Common myeloid progenitor, CD34-positive (primary cell): ENCODE data around the gene USF1.
"Not testable (repeated sequence)": the region's sequence is repeated elsewhere in the genome, so short reads cannot be mapped to it uniquely, and the experiment has no call there.

Source experiments
- CTCF ChIA-PET: fragments of 350-600 bp; sonication (Branson Sonifier 250); formaldehyde crosslinking; loops from one replicate; lab custom pipeline; 2021; ENCODE audit warnings: antibody characterized with exemption; lab: Charles Lee
- POLR2A ChIA-PET: fragments of 350-600 bp; sonication (Branson Sonifier 250); formaldehyde crosslinking; loops from one replicate; lab custom pipeline; 2021; ENCODE audit warnings: antibody characterized with exemption; lab: Charles Lee
- DNase-seq, 3 donors: peaks; one replicate each; pipeline versions ENCODE4 v3.0.0 to v3.0.0-alpha.2; 2013
- H3K27ac ChIP-seq, 2 experiments: 1 replicate in 1 of 2; 2 replicates in 1 of 2; pipeline ENCODE4 v1.7.0; 2013; ENCODE audit warnings: inconsistent platforms in 2 of 2, low read length in 2 of 2, mild to moderate bottlenecking in 2 of 2, low read depth in 1 of 2, moderate library complexity in 1 of 2; ENCODE audit not compliant: severe bottlenecking in 2 of 2, insufficient read depth in 1 of 2, poor library complexity in 1 of 2
- H3K27me3 ChIP-seq, 5 experiments: replicated peaks in 2 of 5; 1 replicate in 3 of 5; 2 replicates in 2 of 5; pipeline versions ENCODE4 v1.6.1 to v1.7.0; 2013; ENCODE audit warnings: low read length in 4 of 5, mild to moderate bottlenecking in 2 of 5, moderate library complexity in 2 of 5, inconsistent platforms in 1 of 5; ENCODE audit not compliant: insufficient read depth in 5 of 5, control insufficient read depth in 4 of 5
- H3K36me3 ChIP-seq, 4 experiments: 1 replicate in 2 of 4; 2 replicates in 2 of 4; pipeline versions ENCODE4 v1.6.1 to v1.7.0; 2013; ENCODE audit warnings: low read length in 3 of 4, control low read depth in 1 of 4, mild to moderate bottlenecking in 1 of 4; ENCODE audit not compliant: control insufficient read depth in 4 of 4, insufficient read depth in 4 of 4
- H3K4me1 ChIP-seq, 4 experiments: 1 replicate in 3 of 4; 2 replicates in 1 of 4; pipeline versions ENCODE4 v1.6.1 to v1.7.1; 2013; ENCODE audit warnings: low read length in 3 of 4, mild to moderate bottlenecking in 3 of 4, control low read depth in 1 of 4, inconsistent platforms in 1 of 4, moderate library complexity in 1 of 4; ENCODE audit not compliant: control insufficient read depth in 4 of 4, insufficient read depth in 4 of 4; ENCODE audit errors: control extremely low read depth in 1 of 4
- H3K4me3 ChIP-seq, 7 experiments: 1 replicate in 4 of 7; 2 replicates in 3 of 7; pipeline versions ENCODE4 v1.5.1 to v1.7.0; 2013; ENCODE audit warnings: mild to moderate bottlenecking in 7 of 7, low read length in 6 of 7, moderate library complexity in 6 of 7, inconsistent platforms in 2 of 7, low read depth in 2 of 7, control low read depth in 1 of 7; ENCODE audit not compliant: insufficient read depth in 4 of 7, control insufficient read depth in 1 of 7; ENCODE audit errors: extremely low read depth in 1 of 7
- H3K9me3 ChIP-seq, 5 experiments: 1 replicate in 4 of 5; 2 replicates in 1 of 5; pipeline versions ENCODE4 v1.6.1 to v1.7.1; 2013; ENCODE audit warnings: low read length in 4 of 5, mild to moderate bottlenecking in 2 of 5, inconsistent platforms in 1 of 5, low read depth in 1 of 5, moderate library complexity in 1 of 5; ENCODE audit not compliant: control insufficient read depth in 4 of 5, insufficient read depth in 2 of 5; ENCODE audit errors: control extremely low read depth in 1 of 5
- WGBS: methylation state at CpG from one replicate; pipeline ENCODE4 v1.1.5; 2013; ENCODE audit not compliant: insufficient coverage; 5-methylcytosine and 5-hydroxymethylcytosine counted together

Gene USF1

GRCh38 chr1:161065681-161066080, 19.9 kb upstream of the USF1 start:
- Histone ChIP-seq H3K4me1 (peaks cover 13 to 43% (median 42%) of the 10 kb centered on the region in 4 experiments), H3K36me3 (peaks cover 4 to 20% (median 11%) of the 10 kb centered on the region in 4 experiments)
- H3K4me3 ChIP-seq, DNase-seq, POLR2A ChIA-PET, H3K9me3 ChIP-seq, H3K27me3 ChIP-seq, H3K27ac ChIP-seq: not testable (repeated sequence)
- WGBS, result 100% methylated on average over 3 of the region's 7 CpGs
- CTCF ChIA-PET, result interaction anchor here (1.1 to 13.6 kb wide), 2 partner anchors 9 to 23 kb away, joined by 3 to 166 read pairs; partner anchors contain the start of genes TSTD1 and USF1

GRCh38 chr1:161063936-161064335, 18.2 kb upstream of the USF1 start:
- peaks cover 9 to 26% (median 24%) of the 10 kb centered on the region in 4 experiments for H3K4me1 ChIP-seq
- WGBS, result 95% methylated on average over 5 of the region's 6 CpGs
- H3K4me3 ChIP-seq, POLR2A ChIA-PET, H3K27ac ChIP-seq, H3K9me3 ChIP-seq, H3K27me3 ChIP-seq, DNase-seq: not testable (repeated sequence)
- CTCF ChIA-PET, result interaction anchor here (13.6 kb wide), 1 partner anchor 21 kb away, joined by 166 read pairs; the partner anchor contains the start of genes TSTD1 and USF1
- H3K36me3 ChIP-seq, result peaks cover 9 to 29% (median 19%) of the 10 kb centered on the region in 4 experiments

GRCh38 chr1:161061419-161061818, 15.6 kb upstream of the USF1 start:
- H3K27me3 ChIP-seq, result no peaks in the 10 kb centered on the region
- no peak overlapping the region for H3K4me3 ChIP-seq
- no peak for DNase-seq
- peaks cover 9 to 38% (median 26%) of the 10 kb centered on the region in 4 experiments for H3K36me3 ChIP-seq
- no CpG with 5 or more reads among the region's 4 CpGs for WGBS
- peaks cover 0 to 3% (median 2%) of the 10 kb centered on the region in 4 experiments for H3K4me1 ChIP-seq
- H3K9me3 ChIP-seq, result no peaks in the 10 kb centered on the region
- ChIA-PET CTCF (interaction anchor here (0.6 to 2.9 kb wide), 6 partner anchors 9 to 64 kb away, joined by 4 to 13 read pairs (median 8); partner anchors contain the start of genes ARHGAP30 and USF1), POLR2A (interaction anchor here (0.6 kb wide), 1 partner anchor 16 kb away, joined by 4 read pairs; no protein-coding TSS in a partner anchor)
- H3K27ac ChIP-seq, result no peak overlapping the region

GRCh38 chr1:161059293-161059692, 13.5 kb upstream of the USF1 start:
- CTCF ChIA-PET, result interaction anchor here (0.5 to 2.9 kb wide), 5 partner anchors 9 to 61 kb away, joined by 3 to 13 read pairs (median 10); partner anchors contain the start of genes ARHGAP30 and USF1

GRCh38 chr1:161054805-161055204, 9.0 kb upstream of the USF1 start:
- Histone ChIP-seq H3K9me3 (no peaks in the 10 kb centered on the region), H3K27ac (no peak overlapping the region), H3K4me3 (no peak overlapping the region), H3K36me3 (peaks cover 35 to 80% (median 64%) of the 10 kb centered on the region in 4 experiments), H3K4me1 (no peaks in the 10 kb centered on the region), H3K27me3 (no peaks in the 10 kb centered on the region)
- WGBS, result 84% methylated on average over 6 of the region's 7 CpGs
- POLR2A ChIA-PET, result no interaction called here
- CTCF ChIA-PET, result interaction anchor here (0.7 to 2.2 kb wide), 8 partner anchors 8 to 84 kb away, joined by 3 to 10 read pairs (median 4); partner anchors contain the start of genes ARHGAP30 and F11R
- no peak for DNase-seq

More at GRCh38 chr1:161059293-161059692, 13.5 kb upstream of the USF1 start:
- POLR2A ChIA-PET, result no interaction called here
- Histone ChIP-seq H3K27ac (no peak overlapping the region), H3K4me1 (peaks cover 0 to 2% (median 0%) of the 10 kb centered on the region in 4 experiments), H3K27me3 (no peaks in the 10 kb centered on the region), H3K4me3 (no peak overlapping the region), H3K36me3 (peaks cover 12 to 48% (median 39%) of the 10 kb centered on the region in 4 experiments), H3K9me3 (no peaks in the 10 kb centered on the region)
- DNase-seq, result no peak
- WGBS, result 100% methylated on average over 1 of the region's 6 CpGs

GRCh38 chr1:161054232-161054631, 8.5 kb upstream of the USF1 start:
- Histone ChIP-seq H3K27ac (no peak overlapping the region), H3K36me3 (peaks cover 33 to 80% (median 64%) of the 10 kb centered on the region in 4 experiments), H3K4me1 (no peaks in the 10 kb centered on the region), H3K9me3 (no peaks in the 10 kb centered on the region), H3K27me3 (no peaks in the 10 kb centered on the region), H3K4me3 (no peak overlapping the region)
- ChIA-PET POLR2A (no interaction called here), CTCF (interaction anchor here (1.1 to 2.2 kb wide), 4 partner anchors 14 to 36 kb away, joined by 3 to 10 read pairs (median 3); no protein-coding TSS in a partner anchor)
- 97% methylated on average over 4 of the region's 4 CpGs for WGBS
- no peak for DNase-seq

- WGBS, result 100% methylated on average over 1 of the region's 3 CpGs
- no peaks in the 10 kb centered on the region for H3K27me3 ChIP-seq
- H3K27ac ChIP-seq, result no peak overlapping the region
- peaks cover 33 to 88% (median 72%) of the 10 kb centered on the region in 4 experiments for H3K36me3 ChIP-seq
- DNase-seq, result no peak
- no peak overlapping the region for H3K4me3 ChIP-seq
- ChIA-PET CTCF (interaction anchor here (1.4 kb wide), 1 partner anchor 9 kb away, joined by 4 read pairs; no protein-coding TSS in a partner anchor), POLR2A (no interaction called here)
- no peaks in the 10 kb centered on the region for H3K9me3 ChIP-seq
- H3K4me1 ChIP-seq, result no peaks in the 10 kb centered on the region
These were observed 7.1 kb upstream of the USF1 start for GRCh38 chr1:161052899-161053298.
